DMS53 treated with DMSO at 0.1 percent for 48 hours (cell line): Measurements from ENCODE around the gene CARD14.
"Not testable (repeated sequence)": the region's sequence is repeated elsewhere in the genome, so short reads cannot be mapped to it uniquely, and the experiment has no call there.

Experiments used
- DNase-seq: peaks from one replicate; lab custom pipeline; 2025; ENCODE audit not compliant: unreplicated experiment; lab: John Stamatoyannopoulos, UW

CARD14 gene

DNA sequence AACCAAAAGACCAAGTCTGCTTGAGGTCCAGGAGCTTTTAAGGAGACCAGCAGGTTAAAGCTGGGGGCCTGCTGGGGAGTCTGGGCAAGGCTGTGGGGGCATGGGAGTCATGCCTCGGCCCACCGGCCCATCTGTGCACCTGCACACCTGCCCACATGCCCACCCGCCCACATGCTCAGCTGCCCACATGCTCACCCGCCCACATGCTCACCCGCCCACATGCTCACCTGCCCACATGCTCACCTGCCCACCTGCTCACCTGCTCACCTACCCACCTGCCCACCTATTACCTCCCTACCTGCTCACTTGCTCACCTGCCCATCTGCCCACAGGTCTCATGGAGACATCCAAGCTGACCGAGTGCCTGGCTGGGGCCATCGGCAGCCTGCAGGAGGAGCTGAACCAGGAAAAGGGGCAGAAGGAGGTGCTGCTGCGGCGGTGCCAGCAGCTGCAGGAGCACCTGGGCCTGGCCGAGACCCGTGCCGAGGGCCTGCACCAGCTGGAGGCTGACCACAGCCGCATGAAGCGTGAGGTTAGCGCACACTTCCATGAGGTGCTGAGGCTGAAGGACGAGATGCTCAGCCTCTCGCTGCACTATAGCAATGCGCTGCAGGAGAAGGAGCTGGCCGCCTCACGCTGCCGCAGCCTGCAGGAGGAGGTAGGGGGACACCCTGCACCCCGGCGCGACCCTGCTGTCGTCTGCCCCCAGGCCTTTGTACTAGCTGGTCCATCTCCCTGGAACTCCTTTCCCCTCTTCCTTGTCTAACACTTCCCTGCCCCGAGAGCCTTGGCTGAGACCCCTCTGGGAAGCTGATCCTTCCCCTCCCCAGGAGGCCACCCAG lies 14.0 kb downstream of the CARD14 start:
- no peak for DNase-seq

DNA sequence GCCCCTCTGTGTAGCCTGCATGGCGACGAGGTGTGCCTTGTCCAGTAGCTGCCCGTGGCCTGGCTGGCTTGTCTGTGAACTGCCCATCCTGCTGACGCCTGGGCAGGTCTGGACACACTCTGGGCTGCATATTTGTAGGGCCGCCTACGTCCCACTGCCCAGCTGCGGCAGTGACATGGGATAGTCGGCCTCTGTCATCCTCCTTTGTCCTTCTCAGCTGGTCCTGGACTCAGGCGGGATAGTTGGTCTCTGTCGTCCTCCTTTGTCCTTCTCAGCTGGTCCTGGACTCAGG lies 14.5 kb downstream of the CARD14 start:
- no peak for DNase-seq

DNA sequence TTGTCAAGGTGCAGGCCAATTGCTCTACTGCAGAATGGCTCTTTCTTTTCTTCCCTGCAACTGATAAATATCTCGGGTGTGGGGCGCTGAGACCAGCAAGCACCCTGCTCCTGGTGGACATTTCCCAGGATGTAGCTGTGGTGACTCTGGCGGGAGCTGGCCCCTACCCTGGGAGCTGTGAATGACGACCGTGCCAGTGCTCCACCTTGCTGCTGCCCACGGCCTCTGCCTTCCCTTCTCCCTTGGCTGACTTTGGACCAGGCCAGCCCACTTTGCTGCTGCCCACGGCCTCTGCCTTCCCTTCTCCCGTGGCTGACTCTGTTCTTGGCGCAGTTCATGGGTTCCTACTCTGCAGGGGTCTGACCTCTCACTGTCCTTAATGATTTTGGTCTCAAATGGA lies 16.1 kb downstream of the CARD14 start:
- no peak for DNase-seq

DNA sequence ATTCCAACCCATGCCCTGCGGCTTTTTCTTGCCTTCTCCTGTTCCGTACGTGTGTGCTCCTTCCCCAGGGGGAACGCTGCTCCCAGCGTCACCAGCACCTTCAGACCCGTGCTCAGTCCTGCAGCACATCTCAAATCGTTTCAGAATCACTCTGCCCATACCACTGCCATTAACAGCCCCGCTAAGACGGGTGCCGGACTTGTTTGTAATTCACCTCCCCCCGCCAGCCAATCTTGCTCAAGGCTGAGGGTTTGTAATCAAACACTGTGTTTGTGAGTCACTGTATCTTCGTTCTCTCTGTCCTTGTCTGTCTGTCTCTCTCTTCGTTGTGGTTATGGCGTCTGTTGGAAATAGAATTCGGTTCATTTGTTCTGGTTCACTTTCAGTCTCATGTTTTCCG lies 17.3 kb downstream of the CARD14 start:
- no peak for DNase-seq

DNA sequence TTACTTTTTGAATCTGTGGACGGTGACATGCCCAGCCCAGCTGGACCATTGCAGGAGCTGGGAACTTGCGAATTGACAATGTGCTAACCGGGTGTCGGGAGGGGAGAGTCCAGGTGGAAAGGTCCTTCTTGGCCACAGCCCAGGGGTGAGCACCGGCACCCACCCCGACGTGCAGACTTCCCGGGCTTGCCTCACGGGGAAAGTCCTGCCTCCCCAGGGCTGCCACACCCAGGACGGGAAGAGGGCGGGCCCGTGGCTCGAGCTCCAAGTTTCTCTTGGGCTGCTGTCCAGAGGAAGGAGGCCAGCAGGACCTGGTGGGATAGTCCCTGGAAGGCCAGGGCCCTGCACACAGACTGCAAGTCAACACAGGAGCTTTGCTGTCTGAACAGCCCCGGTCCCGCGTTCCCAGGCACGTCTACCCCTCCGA lies 17.7 kb downstream of the CARD14 start:
- no peak for DNase-seq

DNA sequence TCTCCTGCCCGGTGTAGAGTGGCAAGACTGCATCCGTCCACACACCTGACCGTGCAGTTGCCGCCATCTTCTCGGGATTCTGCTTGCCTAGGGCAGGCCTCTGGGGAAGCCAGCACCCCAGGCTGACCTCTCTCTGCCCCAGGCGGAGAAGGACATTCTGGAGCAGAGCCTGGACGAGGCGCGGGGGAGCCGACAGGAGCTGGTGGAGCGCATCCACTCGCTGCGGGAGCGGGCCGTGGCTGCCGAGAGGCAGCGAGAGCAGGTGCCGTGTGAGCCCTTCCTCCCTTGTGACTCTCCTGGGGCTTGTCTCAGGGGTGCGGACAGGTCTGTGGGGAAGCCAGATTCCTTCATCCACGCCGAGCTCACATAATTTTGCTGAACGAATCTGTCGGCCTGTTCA lies 19.8 kb downstream of the CARD14 start:
- DNase-seq: no peak

DNA sequence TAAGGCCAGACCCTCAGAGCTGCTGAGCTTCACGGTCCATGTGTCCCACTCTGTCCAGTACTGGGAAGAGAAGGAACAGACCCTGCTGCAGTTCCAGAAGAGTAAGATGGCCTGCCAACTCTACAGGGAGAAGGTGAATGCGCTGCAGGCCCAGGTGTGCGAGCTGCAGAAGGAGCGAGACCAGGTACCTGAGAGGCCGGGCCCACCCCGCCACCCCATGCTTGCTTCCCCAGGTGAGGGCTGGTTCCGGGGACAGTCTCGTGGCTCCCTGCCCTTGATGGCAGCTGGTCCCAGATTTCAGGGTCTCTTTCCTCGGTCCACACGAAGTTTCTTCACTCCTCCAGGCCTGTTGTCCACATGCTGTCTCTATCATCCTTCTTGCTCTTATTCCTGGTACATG lies 20.9 kb downstream of the CARD14 start:
- no peak for DNase-seq

DNA sequence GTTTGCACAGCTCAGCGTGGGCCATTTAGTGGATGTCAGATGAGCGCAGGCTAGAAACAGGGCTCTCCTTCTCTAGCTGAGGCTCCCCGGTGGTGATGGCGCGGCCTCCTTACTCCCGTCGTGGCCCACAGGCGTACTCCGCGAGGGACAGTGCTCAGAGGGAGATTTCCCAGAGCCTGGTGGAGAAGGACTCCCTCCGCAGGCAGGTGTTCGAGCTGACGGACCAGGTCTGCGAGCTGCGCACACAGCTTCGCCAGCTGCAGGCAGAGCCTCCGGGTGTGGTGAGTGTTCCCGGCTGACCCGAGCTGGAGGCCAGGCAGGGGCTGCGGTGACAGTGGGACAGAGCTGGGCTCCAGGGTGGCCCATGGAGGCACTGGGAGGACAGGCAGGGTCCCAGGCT lies 21.4 kb downstream of the CARD14 start:
- no peak for DNase-seq

DNA sequence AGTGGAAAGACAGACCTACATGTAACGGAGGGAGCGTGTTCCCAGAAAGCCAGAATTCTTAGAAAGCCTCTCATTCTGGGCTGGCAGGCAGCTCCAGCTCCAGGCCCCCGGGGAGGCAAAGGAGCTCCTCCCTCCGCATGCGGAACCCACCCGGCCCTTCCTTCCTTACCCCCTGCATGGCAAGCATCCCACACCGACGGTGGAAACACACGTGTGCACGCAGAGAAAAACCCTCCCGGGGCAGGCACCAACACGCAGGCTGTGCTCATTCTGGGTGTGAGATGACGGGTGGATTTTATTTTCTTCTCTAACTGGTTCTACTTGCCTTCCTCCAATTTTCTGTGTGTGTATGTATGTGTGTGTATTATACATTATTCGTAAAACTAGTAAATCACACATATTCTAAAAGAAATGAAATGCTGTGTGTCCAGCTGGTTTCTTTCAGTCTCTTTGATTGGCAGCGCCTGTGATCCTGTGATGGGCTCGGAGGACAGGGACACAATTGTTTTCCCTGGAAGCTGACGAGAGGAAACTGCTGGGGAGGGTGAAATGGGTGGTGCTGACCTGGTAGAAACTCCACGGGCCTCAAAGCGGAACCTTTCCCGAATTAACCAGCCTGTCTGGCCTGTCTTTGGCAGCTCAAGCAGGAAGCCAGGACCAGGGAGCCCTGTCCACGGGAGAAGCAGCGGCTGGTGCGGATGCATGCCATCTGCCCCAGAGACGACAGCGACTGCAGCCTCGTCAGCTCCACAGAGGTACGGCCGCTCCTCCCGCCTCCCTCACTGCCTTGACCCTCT lies 22.2 kb downstream of the CARD14 start:
- DNase-seq: no peak

DNA sequence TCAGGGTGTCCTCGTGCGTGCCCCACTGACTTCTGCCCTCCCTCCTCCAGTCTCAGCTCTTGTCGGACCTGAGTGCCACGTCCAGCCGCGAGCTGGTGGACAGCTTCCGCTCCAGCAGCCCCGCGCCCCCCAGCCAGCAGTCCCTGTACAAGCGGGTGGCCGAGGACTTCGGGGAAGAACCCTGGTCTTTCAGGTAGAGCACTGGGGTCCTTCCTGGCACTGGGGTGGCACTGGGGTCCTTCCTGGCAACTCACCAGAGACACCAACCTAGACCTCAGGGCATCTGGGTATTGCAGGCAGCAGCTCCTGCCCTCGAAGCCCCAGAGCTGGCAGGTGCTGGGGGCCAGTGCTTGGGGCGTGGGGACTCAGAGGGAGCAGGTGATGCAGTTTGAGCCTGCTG lies 25.3 kb downstream of the CARD14 start:
- DNase-seq: no peak

DNA sequence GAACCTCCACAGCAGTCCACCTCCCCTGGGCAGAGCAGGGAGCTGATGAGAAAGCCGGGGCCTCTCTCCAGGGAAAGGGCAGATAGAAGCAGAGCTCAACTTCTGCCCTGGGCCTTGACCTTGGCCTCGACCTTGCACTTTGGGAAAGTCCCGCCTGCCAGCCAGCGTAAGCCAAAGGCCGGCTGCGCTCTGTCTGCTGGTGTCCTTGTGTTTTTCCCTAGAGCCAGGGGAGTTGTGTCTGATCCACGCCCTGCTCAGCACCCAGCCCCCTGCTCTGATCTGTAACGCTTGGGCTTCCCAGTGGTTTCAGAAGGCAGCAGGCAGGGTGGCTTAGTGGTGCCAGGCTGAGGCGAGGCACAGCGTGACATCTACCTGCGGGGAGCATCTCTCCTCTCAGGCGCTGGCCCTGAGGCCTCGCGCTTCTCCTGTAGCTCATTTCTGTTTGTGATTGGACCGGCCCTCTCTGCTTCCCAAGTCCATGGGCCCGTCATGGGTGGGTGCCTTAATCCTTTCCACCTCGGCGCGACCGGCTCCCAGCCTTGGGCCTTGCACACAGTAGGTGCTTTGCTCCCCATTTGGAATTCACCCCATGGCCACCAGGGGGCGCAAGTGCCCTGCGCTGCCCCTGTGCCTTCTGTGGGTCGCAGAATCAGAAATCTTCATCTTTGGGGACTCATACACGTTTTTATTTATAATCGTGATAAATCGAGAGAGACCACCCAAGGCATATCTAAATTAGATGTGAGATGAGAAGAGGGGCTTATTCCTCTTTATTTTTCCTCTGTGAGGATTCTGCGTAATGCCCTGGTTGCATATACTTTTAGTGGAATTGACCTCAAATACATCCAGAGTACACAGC lies 26.1 kb downstream of the CARD14 start:
- DNase-seq: no peak

DNA sequence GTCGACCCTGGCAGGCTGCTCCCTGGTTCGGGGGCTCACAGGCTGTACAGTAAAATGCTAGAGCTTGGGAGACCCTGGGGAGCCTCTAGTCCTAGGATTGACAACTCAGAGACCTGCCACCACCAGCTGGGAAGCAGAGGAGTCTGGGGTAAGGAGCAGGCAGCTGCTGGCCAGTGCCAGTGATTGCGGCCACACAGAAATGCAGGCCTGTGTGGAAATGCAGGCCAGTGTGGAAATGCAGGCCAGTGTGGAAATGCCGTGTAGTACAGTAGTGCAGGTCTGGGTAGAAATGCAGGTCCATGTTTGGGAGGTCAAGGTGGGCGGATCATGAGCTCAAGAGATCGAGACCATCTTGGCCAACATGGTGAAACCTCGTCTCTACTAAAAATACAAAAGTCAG lies 26.8 kb downstream of the CARD14 start:
- no peak for DNase-seq

DNA sequence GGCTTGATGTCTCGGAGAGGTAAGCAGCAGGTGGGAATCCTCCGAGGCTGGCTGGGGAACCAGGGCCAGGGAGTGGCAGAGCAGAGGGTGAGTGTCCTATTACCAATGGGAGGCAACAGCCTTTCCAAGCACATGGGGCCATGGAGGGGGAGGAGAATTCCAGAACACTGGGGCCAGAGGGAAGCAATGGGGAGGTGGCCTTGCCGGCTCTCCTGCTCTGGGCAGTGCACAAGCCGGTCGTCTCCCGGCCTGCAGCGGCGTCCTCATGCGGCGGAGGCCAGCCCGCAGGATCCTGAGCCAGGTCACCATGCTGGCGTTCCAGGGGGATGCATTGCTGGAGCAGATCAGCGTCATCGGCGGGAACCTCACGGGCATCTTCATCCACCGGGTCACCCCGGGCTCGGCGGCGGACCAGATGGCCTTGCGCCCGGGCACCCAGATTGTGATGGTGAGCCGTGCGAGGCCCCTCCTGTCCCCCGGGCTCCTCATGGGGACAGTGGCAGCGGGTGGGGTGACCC lies 28.4 kb downstream of the CARD14 start:
- no peak for DNase-seq

DNA sequence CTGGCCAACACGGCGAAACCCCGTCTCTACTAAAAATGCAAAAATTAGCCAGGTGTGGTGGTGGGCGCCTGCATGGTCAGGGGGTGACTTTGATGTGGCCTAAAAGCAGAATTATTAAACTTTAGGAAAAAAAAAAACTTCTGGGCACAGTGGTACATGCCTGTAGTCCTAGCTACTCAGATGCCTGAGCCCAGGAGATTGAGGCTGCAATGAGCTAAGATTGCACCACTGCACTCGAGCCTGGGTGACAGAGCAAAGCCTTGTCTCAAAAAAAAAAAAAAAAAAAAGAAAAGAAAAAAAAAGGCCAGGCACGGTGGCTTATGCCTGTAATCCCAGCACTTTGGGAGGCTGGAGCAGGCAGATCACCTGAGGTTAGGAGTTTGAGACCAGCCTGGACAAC lies 29.5 kb downstream of the CARD14 start:
- DNase-seq: not testable (repeated sequence)

DNA sequence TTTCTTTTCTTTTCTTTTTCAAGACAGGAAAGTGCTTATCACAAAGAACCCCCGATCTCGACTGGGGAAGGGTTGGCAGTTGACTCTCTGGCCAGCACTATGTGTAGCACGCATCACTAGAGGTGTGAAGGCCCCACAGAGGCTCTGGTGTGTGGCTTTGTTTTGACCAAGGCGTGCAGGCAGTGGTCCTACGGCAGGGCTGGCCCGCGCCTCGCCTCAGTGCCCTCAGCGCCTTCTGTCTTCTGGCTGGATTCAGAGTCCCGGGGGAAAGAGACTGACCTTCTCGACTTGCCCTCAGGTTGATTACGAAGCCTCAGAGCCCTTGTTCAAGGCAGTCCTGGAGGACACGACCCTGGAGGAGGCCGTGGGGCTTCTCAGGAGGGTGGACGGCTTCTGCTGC lies 31.6 kb downstream of the CARD14 start:
- no peak for DNase-seq

DNA sequence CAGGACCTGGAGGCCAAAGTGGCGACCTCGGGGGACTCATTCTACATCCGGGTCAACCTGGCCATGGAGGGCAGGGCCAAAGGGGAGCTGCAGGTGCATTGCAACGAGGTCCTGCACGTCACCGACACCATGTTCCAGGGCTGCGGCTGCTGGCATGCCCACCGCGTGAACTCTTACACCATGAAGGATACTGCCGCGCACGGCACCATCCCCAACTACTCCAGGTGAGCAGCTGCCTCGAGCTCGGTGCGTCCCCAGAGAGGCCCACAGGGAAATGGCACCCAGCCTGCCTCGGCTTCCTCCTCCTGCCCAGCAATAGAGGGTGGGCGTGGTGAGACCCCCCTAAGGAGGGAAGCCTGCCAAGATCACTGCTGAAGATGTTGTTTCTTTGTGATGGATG lies 32.4 kb downstream of the CARD14 start:
- no peak for DNase-seq

DNA sequence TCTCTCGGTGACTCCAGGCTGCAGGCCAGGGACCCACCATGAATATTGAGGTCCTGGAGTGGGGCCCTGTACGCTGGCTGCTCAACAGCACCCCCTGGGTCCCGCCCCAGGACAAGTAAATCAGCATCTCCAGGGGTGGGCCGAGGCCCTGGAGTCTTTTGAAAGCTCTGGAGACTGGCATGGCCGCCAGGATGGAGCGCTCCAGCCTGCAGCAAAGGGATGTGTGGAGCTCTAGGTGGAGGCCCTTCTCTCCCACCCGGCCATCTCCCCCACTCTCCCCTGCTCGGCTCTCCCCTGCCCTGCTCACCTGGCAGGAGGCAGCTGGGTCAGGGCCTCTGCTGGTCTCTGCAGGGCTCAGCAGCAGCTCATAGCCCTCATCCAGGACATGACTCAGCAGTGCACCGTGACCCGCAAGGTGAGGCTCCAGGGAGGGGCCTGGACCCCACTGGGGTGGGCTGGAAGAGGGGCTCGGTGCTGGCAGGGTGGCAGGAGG lies 33.7 kb downstream of the CARD14 start:
- no peak for DNase-seq

DNA sequence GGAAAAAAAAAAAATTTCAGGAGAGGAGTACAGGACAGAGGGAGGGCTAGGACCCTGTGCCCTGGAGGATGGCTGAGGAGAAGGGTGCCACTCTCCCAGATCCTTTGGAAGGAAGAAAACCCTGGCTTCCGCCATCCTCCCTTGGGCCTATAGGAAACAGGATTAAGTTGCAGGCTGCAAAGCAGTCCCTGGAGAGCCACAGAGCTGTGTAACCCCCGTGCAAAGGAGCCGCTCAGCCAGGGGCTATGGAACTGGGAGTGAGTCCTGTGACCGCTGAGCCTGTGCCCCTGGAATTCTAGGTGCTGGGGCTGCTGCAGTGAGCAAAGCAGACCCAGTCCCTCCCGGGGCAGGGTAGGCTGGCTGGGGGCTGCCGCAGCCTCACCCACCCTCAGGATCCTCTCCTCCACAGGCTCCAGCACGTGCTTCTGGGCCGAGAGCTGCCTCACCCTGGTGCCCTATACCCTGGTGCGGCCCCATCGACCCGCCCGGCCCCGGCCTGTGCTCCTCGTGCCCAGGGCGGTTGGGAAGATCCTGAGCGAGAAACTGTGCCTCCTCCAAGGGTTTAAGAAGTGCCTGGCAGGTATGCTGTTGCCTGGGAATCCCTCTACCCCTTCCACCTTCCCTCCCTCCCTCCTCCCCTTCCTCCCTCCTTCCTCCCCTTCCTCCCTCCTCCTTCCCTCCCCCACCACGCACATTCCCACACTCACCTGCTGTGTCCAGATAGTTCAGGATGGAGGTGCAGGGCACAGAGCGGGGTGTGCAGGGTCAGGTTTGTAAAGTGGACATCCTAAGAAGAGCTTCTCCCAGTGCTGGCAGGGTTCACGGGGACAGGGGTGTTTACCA lies 35.0 kb downstream of the CARD14 start:
- no peak for DNase-seq

DNA sequence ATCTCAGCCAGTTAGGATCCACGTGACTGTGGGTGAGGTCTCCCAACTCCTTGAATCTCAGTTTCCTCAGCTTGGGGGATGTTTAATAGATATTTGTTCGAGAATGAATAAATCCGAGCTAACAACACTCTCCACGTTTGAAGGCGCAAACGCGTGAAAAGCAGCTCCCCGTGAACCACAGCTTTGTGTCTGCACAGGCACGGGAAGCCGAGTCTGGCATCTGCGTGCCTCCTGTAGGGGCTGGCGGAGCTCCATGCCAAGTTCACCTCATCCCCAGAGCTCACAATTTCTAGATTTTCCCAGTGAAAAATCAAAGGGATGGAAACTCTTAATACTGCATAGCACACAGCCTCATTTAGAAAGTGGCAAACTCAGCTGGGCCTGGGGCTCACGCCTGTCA lies 36.0 kb downstream of the CARD14 start:
- no peak for DNase-seq

DNA sequence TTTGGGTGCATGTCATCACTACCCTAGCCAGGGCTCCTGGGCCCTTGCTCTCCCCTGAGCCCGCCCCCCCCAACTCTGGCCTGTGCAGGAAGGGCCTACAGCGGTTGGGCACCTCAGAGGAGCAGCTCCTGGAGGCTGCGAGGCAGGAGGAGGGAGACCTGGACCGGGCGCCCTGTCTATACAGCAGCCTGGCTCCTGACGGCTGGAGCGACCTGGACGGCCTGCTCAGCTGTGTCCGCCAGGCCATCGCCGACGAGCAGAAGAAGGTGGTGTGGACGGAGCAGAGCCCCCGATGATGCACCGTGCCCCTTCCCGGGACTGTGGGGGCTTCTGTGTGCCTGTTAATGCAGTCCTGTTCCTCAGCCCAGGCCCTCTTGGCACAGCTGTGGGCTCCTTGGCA lies 38.2 kb downstream of the CARD14 start:
- DNase-seq: no peak
